ENCODE measurements around the gene ARHGEF7. TPM values are rescaled to one million over a fixed set of nuclear protein-coding genes. Genes with fewer than 3 reads are reported as not detected.

ARHGEF7 gene
- total RNA-seq, 1 experiment from 2014 or later: 47.3 TPM

DNA sequence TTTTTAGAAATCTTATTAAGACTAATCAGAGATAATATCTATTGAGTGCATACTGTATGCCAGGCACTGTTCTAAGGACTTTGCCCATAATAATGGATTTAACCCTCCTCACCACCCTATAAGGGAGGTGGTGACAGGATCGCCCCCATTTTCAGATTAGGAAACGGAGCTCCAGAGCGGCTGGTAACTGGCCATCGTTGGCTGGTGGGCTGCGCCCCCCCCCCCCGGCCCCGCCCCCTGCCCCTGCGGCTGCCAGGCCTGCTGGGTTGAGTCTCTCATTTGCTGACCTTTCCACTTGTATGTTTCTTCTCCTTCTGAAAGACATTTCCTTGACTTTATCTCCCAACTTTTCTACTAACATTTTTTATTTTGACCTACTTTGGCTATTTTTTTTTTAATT, 8.5 kb downstream of the ARHGEF7 start:
- CTCF ChIA-PET: interaction anchor here (1.0 kb wide), 2 partner anchors 33 to 56 kb away, joined by 4 to 7 read pairs; no protein-coding TSS in a partner anchor
- H3K27ac Mint-ChIP-seq: no peak overlapping the region
- H3K4me3 Mint-ChIP-seq: no peak overlapping the region
- peaks cover 11% of the 10 kb centered on the region for H3K27me3 Mint-ChIP-seq (ENCODE audit: low read depth)
- peaks cover 4% of the 10 kb centered on the region for H3K4me1 Mint-ChIP-seq
- no peaks in the 10 kb centered on the region for H3K36me3 Mint-ChIP-seq
- ATAC-seq (no peak), DNase-seq (ENCODE audit: low spot score) (no peak)
- H3K9me3 Mint-ChIP-seq: no peaks in the 10 kb centered on the region
- POLR2A ChIA-PET: interaction anchor here (1.0 kb wide), 1 partner anchor 30 kb away, joined by 3 read pairs; no protein-coding TSS in a partner anchor
- TF ChIP-seq RORB (CRISPR knock-in tag; IDR thresholded peaks at IDR 0.05) (no peak), KAT7 (CRISPR knock-in tag; IDR thresholded peaks at IDR 0.05; ENCODE audit: borderline replicate concordance) (no peak), ZNF416 (CRISPR knock-in tag; IDR thresholded peaks at IDR 0.05) (no peak), FOXJ3 (CRISPR knock-in tag; IDR thresholded peaks at IDR 0.05; ENCODE audit: borderline replicate concordance) (no peak), ZNF671 (CRISPR knock-in tag; IDR thresholded peaks at IDR 0.05) (no peak), ZNF138 (CRISPR knock-in tag; conservative IDR thresholded peaks at IDR 0.05) (no peak), MYBL2 (CRISPR knock-in tag; IDR thresholded peaks at IDR 0.05) (no peak), JAZF1 (CRISPR knock-in tag; IDR thresholded peaks at IDR 0.05) (no peak), ZNF423 (CRISPR knock-in tag; IDR thresholded peaks at IDR 0.05) (no peak), ZNF219 (CRISPR knock-in tag; IDR thresholded peaks at IDR 0.05; ENCODE audit: borderline replicate concordance) (no peak), ZNF317 (CRISPR knock-in tag; IDR thresholded peaks at IDR 0.05; ENCODE audit: borderline replicate concordance, low read depth) (no peak), RELA (CRISPR knock-in tag; IDR thresholded peaks at IDR 0.05; ENCODE audit: borderline replicate concordance) (no peak), TCF7 (CRISPR knock-in tag; IDR thresholded peaks at IDR 0.05; ENCODE audit: low read depth) (no peak)
- TF ChIP-seq, protein P1, sequence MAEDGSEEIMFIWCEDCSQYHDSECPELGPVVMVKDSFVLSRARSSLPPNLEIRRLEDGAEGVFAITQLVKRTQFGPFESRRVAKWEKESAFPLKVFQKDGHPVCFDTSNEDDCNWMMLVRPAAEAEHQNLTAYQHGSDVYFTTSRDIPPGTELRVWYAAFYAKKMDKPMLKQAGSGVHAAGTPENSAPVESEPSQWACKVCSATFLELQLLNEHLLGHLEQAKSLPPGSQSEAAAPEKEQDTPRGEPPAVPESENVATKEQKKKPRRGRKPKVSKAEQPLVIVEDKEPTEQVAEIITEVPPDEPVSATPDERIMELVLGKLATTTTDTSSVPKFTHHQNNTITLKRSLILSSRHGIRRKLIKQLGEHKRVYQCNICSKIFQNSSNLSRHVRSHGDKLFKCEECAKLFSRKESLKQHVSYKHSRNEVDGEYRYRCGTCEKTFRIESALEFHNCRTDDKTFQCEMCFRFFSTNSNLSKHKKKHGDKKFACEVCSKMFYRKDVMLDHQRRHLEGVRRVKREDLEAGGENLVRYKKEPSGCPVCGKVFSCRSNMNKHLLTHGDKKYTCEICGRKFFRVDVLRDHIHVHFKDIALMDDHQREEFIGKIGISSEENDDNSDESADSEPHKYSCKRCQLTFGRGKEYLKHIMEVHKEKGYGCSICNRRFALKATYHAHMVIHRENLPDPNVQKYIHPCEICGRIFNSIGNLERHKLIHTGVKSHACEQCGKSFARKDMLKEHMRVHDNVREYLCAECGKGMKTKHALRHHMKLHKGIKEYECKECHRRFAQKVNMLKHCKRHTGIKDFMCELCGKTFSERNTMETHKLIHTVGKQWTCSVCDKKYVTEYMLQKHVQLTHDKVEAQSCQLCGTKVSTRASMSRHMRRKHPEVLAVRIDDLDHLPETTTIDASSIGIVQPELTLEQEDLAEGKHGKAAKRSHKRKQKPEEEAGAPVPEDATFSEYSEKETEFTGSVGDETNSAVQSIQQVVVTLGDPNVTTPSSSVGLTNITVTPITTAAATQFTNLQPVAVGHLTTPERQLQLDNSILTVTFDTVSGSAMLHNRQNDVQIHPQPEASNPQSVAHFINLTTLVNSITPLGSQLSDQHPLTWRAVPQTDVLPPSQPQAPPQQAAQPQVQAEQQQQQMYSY (CRISPR knock-in tag; IDR thresholded peaks at IDR 0.05): no peak
- TF ChIP-seq, protein P2, sequence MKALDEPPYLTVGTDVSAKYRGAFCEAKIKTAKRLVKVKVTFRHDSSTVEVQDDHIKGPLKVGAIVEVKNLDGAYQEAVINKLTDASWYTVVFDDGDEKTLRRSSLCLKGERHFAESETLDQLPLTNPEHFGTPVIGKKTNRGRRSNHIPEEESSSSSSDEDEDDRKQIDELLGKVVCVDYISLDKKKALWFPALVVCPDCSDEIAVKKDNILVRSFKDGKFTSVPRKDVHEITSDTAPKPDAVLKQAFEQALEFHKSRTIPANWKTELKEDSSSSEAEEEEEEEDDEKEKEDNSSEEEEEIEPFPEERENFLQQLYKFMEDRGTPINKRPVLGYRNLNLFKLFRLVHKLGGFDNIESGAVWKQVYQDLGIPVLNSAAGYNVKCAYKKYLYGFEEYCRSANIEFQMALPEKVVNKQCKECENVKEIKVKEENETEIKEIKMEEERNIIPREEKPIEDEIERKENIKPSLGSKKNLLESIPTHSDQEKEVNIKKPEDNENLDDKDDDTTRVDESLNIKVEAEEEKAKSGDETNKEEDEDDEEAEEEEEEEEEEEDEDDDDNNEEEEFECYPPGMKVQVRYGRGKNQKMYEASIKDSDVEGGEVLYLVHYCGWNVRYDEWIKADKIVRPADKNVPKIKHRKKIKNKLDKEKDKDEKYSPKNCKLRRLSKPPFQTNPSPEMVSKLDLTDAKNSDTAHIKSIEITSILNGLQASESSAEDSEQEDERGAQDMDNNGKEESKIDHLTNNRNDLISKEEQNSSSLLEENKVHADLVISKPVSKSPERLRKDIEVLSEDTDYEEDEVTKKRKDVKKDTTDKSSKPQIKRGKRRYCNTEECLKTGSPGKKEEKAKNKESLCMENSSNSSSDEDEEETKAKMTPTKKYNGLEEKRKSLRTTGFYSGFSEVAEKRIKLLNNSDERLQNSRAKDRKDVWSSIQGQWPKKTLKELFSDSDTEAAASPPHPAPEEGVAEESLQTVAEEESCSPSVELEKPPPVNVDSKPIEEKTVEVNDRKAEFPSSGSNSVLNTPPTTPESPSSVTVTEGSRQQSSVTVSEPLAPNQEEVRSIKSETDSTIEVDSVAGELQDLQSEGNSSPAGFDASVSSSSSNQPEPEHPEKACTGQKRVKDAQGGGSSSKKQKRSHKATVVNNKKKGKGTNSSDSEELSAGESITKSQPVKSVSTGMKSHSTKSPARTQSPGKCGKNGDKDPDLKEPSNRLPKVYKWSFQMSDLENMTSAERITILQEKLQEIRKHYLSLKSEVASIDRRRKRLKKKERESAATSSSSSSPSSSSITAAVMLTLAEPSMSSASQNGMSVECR (CRISPR knock-in tag; IDR thresholded peaks at IDR 0.05; ENCODE audit: borderline replicate concordance): no peak
- TF ChIP-seq, protein P3, sequence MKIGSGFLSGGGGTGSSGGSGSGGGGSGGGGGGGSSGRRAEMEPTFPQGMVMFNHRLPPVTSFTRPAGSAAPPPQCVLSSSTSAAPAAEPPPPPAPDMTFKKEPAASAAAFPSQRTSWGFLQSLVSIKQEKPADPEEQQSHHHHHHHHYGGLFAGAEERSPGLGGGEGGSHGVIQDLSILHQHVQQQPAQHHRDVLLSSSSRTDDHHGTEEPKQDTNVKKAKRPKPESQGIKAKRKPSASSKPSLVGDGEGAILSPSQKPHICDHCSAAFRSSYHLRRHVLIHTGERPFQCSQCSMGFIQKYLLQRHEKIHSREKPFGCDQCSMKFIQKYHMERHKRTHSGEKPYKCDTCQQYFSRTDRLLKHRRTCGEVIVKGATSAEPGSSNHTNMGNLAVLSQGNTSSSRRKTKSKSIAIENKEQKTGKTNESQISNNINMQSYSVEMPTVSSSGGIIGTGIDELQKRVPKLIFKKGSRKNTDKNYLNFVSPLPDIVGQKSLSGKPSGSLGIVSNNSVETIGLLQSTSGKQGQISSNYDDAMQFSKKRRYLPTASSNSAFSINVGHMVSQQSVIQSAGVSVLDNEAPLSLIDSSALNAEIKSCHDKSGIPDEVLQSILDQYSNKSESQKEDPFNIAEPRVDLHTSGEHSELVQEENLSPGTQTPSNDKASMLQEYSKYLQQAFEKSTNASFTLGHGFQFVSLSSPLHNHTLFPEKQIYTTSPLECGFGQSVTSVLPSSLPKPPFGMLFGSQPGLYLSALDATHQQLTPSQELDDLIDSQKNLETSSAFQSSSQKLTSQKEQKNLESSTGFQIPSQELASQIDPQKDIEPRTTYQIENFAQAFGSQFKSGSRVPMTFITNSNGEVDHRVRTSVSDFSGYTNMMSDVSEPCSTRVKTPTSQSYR (CRISPR knock-in tag; IDR thresholded peaks at IDR 0.05): no peak
- TF ChIP-seq, protein P4, sequence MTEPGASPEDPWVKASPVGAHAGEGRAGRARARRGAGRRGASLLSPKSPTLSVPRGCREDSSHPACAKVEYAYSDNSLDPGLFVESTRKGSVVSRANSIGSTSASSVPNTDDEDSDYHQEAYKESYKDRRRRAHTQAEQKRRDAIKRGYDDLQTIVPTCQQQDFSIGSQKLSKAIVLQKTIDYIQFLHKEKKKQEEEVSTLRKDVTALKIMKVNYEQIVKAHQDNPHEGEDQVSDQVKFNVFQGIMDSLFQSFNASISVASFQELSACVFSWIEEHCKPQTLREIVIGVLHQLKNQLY (CRISPR knock-in tag; IDR thresholded peaks at IDR 0.05): no peak
- TF ChIP-seq, protein P5, sequence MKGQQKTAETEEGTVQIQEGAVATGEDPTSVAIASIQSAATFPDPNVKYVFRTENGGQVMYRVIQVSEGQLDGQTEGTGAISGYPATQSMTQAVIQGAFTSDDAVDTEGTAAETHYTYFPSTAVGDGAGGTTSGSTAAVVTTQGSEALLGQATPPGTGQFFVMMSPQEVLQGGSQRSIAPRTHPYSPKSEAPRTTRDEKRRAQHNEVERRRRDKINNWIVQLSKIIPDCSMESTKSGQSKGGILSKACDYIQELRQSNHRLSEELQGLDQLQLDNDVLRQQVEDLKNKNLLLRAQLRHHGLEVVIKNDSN (CRISPR knock-in tag; IDR thresholded peaks at IDR 0.05): no peak
